Ishikawa (cell line): ENCODE data around the gene EPS8L3.

Experiments
- CEBPB ChIP-seq: IDR thresholded peaks from 2 replicates; pipeline ENCODE4 v1.6.1; 2012
- CREB1 ChIP-seq: IDR thresholded peaks from 2 replicates; pipeline ENCODE4 v1.6.1; 2012; ENCODE audit warnings: low read depth
- EGR1 ChIP-seq: IDR thresholded peaks from 2 replicates; pipeline ENCODE4 v1.6.1; 2012
- EP300 ChIP-seq: IDR thresholded peaks from 2 replicates; pipeline ENCODE4 v1.6.1; 2012; ENCODE audit warnings: borderline replicate concordance
- FOXM1 ChIP-seq: IDR thresholded peaks from 2 replicates; pipeline ENCODE4 v1.6.1; 2012; ENCODE audit warnings: low read depth, borderline replicate concordance
- MAX ChIP-seq: IDR thresholded peaks from 2 replicates; pipeline ENCODE4 v1.6.1; 2012
- NFIC ChIP-seq: IDR thresholded peaks from 2 replicates; pipeline ENCODE4 v1.6.1; 2012
- RAD21 ChIP-seq: IDR thresholded peaks from 2 replicates; pipeline ENCODE4 v1.6.1; 2012; ENCODE audit warnings: low read depth
- REST ChIP-seq: IDR thresholded peaks from 2 replicates; pipeline ENCODE4 v1.6.1; 2012; ENCODE audit warnings: low read depth, mild to moderate bottlenecking
- TAF1 ChIP-seq: IDR thresholded peaks from 2 replicates; pipeline ENCODE4 v1.6.1; 2012; ENCODE audit warnings: low read depth, mild to moderate bottlenecking
- TCF12 ChIP-seq: IDR thresholded peaks from 2 replicates; pipeline ENCODE4 v1.6.1; 2012; ENCODE audit warnings: low read depth
- TEAD4 ChIP-seq: IDR thresholded peaks from 2 replicates; pipeline ENCODE4 v1.6.1; 2012
- YY1 ChIP-seq: IDR thresholded peaks from 2 replicates; pipeline ENCODE4 v1.6.1; 2012; ENCODE audit warnings: low read depth
- ZBTB7A ChIP-seq: IDR thresholded peaks from 2 replicates; pipeline ENCODE4 v1.6.1; 2012; ENCODE audit warnings: low read depth
- TF ChIP-seq, protein P1 (sequence below): IDR thresholded peaks from 2 replicates; pipeline ENCODE4 v1.6.1; 2012

The EPS8L3 gene

GRCh38 chr1:109790329-109790728 is 26.6 kb upstream of the EPS8L3 start:
- TF ChIP-seq REST (no peak), CREB1 (no peak), TAF1 (no peak), MAX (no peak)
- TF ChIP-seq, protein P1, sequence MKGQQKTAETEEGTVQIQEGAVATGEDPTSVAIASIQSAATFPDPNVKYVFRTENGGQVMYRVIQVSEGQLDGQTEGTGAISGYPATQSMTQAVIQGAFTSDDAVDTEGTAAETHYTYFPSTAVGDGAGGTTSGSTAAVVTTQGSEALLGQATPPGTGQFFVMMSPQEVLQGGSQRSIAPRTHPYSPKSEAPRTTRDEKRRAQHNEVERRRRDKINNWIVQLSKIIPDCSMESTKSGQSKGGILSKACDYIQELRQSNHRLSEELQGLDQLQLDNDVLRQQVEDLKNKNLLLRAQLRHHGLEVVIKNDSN: no peak

DNA sequence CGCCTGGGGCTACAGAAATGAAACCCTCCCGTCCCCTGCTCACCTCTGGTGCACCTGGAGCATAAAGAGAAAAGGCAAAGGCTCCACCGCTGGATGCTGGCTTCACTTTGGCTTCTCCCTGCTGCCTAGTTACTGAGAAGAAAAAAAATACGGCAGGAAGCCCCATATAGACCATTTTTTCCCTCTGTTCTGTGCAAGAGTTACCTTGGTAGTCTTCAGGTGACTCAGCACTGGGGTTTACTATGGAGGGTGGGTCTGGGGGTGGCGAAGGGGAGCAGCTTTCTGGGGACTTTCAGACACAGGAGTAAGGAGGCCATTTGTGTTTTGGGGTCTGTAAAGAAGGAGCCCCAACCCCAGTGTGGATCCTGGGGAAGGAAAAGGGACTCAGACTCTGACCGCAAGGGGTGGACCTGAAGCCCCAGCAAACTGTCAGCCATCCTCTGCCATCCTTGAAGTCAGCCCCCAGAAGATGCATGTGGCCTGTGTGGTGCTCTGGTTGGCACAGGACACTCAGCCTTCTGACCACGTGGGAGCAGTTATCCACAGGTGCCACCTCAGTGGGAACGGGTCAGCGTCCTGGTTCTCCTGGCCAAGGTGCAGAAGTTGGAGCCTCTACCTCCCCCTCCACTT is 25.9 kb upstream of the EPS8L3 start:
- TF ChIP-seq REST (no peak), EP300 (no peak), YY1 (no peak), ZBTB7A (no peak), CEBPB (no peak), NFIC (no peak), CREB1 (no peak), FOXM1 (no peak), TEAD4 (no peak), RAD21 (no peak), TCF12 (no peak), EGR1 (no peak), MAX (no peak), TAF1 (no peak)
- TF ChIP-seq, protein P1: no peak

DNA sequence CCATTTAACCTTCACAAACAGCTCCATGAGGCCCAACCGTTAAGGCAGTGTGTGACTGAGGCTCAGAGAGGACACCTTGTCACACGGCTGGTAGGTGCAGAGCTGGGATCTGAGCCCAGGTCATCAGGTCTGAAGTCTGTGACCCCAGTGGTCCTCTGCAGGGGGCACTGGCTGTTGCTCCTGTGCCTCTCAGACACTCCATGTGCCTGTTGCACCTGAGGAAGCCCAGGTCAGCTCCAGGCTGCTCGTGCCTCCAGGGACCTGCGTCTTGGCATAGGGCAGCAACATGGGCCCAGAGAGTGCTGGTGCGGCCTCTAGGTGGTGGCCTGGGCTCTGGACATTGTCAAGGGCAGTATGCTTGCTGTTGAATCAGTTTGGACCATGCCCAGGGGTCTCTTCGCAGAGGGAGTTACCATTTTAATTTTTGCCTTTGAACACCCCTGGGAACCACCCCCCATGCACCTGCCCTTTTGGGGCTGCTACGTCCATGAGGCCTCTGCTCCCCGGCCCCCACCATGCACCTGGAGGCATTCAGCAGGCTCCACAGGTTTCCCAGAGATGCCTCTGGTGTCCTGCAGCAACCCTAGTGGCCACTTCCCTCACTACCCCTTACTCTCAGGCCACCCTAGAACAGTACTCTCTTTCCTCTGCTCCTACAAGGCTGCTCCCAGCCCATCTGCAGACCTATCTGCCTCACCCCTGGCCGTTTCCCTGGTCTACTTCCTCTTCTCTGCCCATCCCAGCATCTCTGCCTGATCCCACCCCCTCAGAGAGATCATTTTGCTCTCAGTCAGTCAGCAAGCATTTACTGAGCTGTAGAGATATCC is 25.2 kb upstream of the EPS8L3 start:
- 0 out of 2 replicates have a peak, but pooled peaks have one; percentile 11 for TF ChIP-seq RAD21
- TF ChIP-seq EGR1: no peak

DNA sequence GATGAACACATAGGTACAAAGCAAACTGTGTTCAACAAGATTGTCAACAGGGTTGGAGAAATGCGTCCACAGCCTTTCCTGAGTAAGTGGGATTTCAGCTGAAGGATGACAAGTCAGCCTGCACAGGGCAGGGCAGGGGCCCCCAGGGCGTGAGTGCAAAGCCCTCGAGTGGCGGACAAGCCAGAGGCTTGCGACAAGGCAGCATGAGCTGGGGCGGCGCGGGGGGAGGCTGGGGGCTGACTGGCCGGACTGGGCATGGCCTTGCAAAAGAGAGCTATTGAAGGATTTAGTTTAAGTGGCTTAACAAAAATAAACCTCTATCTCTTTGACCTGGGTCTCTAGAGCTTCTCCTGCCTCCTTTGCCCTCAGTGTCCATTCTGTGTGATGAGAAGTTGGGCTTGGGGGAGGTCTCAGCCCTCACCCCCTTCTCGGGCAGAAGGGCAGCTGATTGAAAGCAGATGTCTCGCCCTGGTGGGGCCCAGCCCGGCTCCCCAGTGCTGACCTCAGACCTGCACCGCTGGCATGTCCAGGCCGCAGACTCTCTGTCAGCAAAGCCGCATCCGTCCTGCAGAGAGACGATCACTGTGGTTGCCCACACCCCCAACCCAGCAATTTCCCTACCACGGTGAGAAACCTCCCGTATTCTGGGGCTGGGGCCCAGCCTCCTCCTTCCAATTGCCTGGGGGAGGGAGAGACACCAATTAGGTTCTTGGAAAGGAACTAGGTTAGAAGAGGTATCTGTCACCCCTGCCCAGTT is 24.3 kb upstream of the EPS8L3 start:
- TF ChIP-seq TAF1: no peak
- no peak for TF ChIP-seq TCF12

DNA sequence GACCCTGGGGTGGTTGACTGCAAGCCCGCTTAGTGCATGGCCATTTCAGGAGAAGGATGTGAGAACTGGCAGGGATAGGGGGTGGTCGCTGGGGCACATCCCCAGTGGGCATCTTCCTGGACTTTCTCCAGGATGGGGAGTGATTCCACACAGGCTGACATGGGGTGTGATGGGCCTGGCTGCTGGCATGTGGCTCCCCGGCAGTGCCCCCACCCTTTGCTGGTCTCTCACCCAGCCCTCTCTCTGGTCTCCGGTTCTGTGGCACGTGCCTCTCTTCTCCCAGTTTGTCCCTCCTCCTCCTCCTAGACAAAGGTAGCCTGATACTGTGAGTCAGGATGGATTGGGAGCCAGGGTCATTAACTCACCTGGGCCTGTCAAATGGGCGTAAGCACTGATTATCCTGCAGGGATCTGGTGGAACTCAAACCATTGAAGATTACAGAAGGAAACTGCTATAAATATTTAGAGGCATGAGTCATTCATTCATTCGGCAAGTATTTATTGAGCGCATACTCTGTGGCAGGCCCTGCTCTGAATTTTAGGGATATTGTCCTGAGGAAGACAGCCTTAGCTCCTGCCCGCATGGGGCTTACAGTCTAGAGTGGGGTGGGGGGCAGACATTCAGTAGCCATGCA is 23.6 kb upstream of the EPS8L3 start:
- no peak for TF ChIP-seq TCF12
- TF ChIP-seq MAX: 0 out of 2 replicates have a peak, but pooled peaks have one; percentile 28
- no peak for TF ChIP-seq RAD21
- TF ChIP-seq, protein P1: peak; percentile 49; the same call in 1 of the 2 replicates
- peak; percentile 6; the same call in 1 of the 2 replicates for TF ChIP-seq TEAD4
